ENCODE measurements around the gene SLC2A1.
"Not testable (repeated sequence)": the region's sequence is repeated elsewhere in the genome, so short reads cannot be mapped to it uniquely, and the experiment has no call there.

SLC2A1 gene

DNA sequence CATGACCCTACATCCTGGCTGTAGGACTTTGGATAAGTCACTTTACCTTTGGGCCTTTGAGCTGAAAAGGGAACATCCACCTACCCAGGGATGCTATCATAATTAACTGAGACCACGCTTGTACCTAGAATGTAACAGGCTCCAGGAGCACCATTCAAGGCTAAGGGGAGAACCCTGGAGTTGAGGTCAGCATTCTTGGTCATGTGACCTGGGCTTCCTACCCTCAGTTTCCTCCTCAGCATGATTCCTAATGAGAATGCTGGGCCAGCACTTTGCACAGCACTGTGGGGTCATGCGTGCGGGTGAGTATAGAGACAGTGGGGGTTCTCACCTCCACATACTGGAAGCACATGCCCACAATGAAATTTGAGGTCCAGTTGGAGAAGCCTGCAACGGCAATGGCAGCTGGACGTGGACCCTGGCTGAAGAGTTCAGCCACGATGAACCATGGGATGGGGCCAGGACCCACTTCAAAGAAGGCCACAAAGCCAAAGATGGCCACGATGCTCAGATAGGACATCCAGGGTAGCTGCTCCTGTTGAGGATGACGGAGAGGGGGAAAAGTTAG is 31.3 kb downstream of the SLC2A1 start:
- no peak for DNase-seq

DNA sequence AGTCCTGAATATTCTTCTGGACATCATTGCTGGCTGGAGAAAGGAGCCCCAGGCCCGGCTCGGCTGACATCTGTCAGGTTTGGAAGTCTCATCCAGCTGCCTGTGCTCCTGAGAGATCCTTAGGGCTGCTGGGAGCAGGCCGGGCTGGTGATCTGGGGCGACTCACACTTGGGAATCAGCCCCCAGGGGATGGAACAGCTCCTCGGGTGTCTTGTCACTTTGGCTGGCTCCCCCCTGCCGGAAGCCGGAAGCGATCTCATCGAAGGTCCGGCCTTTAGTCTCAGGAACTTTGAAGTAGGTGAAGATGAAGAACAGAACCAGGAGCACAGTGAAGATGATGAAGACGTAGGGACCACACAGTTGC is 31.8 kb downstream of the SLC2A1 start:
- no peak for DNase-seq

GRCh38 chr1:42926235-42926878 is 32.3 kb downstream of the SLC2A1 start:
- DNase-seq, result no peak

- DNase-seq, result peak; percentile 72
Measured at GRCh38 chr1:42924851-42925760, 33.6 kb downstream of the SLC2A1 start.

GRCh38 chr1:42924082-42924850 is 34.4 kb downstream of the SLC2A1 start:
- peak; percentile 99 for DNase-seq

GRCh38 chr1:42923367-42924081 is 35.1 kb downstream of the SLC2A1 start:
- DNase-seq, result peak; percentile 80

GRCh38 chr1:42922687-42923366 is 35.8 kb downstream of the SLC2A1 start:
- DNase-seq, result peak; percentile 95

GRCh38 chr1:42921769-42922168 is 36.9 kb downstream of the SLC2A1 start:
- no peak for DNase-seq

- not testable (repeated sequence) for DNase-seq
Measured at GRCh38 chr1:42919651-42920050, 39.0 kb downstream of the SLC2A1 start.

DNA sequence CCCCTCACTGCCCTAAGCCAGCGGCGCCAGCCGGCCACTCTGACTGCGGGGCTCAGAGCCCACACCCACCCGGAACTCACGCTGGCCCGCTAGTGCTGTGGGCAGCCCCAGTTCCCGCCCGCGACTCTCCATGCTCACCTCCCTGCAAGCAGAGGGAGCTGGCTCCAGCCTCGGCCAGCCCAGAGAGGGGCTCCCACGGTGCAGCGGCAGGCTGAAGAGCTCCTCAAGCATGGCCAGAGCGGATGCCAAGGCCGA is 41.5 kb downstream of the SLC2A1 start:
- DNase-seq, result no peak

- DNase-seq, result no peak
Measured at GRCh38 chr1:42915456-42915855, 43.2 kb downstream of the SLC2A1 start.

DNA sequence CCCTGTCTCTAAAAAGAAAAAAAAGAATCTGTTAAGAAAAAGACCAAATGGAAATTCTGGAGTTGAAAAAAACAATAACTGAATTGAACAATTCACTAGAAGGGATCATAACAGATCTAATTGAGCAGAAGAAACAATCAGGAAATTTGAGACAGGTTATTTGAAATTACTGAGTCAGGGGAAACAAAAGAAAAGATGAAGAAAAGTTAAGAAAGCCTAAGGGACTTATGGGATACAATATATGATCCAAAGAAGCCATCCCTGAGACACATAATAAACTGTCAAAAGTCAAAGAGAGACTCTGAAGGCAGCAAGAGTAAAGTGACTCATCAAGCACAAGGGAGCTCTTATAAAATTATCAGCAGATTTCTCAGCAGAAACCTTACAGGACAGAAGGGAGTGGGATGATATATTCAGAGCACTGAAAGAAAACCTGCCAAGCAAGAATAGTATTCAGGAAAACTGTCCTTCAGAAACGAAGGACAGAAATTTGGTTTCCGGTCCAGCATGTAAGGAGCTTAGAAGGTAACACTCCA is 44.5 kb downstream of the SLC2A1 start:
- no peak for DNase-seq

- DNase-seq, result peak; percentile 80
Measured at GRCh38 chr1:42913426-42914091, 45.1 kb downstream of the SLC2A1 start.

DNA sequence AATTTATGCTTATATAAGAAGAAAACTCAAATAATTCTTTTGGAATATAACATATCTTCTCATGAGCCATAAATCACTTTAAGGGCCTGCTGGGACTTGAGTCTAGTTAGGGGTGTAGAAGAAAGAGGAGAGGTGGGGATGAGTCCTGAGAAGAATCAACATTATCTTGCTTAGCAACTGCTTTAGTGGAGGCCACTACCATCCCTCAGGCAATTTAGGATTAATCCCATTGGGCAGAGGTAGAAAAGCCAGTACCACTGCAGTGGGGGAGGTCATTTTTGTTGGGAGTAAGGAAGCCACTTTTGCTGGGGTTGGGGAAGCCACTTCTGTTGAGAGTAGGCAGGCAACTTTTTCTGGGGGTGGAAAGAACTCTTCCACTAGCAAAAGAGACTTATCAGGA is 47.7 kb downstream of the SLC2A1 start:
- peak; percentile 25 for DNase-seq

DNA sequence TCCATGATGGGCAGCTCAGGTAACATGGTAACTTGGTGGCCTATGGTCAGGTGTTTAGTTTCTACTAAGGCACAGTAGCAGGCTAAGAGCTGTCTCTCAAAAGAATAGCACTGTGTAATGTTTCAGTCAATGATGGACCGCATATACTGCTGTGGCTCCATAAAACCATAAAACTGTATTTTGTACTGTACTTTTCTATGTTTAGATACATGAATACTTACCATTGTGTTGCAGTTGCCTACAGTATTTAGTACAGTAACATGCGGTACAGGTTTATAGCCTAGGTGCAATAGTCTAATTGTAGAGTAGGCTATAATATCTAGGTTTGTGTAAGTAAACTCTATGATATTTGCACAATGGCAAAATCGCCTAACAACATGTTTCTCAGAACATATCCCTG is 50.6 kb downstream of the SLC2A1 start:
- no peak for DNase-seq

DNA sequence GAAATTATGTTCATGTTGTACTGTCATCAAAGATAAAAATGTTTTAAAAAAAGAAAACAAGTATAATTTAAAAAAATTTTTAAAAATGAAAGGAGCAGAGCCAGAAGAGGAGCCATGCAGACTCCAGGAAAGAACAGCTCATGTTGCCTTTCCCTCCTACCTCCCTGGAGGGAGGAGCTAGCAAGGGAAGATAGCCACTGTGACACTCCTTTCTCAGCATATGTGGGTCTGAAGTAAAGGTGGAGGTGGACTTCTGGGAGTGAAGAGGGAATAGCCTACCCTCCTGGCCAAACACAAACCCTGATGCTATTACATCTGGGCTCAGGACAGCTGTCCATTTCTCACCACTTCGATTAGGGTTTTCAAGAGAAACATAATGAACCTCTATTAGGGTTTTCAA is 54.2 kb downstream of the SLC2A1 start:
- DNase-seq, result no peak

DNA sequence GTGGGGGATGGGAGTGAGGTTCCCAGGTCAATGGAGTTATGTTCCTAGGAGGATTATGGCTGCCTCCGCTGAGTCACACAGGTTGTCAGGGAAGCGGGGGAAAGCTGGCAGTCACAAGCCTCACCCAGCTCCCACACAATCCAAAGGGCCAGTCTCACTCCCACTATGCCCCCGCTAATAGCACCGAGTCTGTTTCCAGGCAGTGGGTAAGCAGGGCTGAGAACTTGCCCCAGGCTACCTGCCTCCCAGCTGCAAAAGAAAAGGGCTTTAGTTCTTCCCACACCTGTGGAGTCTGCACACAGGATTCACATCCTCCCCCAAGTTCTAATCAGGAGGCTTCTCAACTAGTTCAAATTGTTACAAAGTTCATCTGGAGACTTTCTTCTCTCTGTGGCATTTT is 58.7 kb downstream of the SLC2A1 start:
- peak; percentile 25 for DNase-seq

GRCh38 chr1:42891465-42892138 is 67.1 kb downstream of the SLC2A1 start:
- no peak for DNase-seq

DNA sequence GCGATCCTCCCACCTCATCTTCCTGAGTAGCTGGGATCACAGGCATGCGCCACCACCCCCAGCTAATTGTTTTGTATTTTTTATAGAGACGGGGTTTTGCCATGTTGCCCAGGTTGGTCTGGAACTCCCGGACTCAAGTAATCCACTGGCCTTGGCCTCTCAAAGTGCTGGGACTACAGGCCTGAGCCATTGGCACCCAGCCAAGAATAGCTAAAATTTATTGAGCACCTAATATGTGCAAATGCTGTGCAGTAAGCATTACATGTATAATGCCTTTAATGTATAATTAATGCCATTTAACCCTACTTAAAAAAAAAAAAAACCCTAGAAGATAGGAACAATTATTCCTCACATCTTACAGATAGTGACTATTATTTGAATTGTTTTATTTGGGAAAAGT is 69.4 kb downstream of the SLC2A1 start:
- DNase-seq, result no peak

DNA sequence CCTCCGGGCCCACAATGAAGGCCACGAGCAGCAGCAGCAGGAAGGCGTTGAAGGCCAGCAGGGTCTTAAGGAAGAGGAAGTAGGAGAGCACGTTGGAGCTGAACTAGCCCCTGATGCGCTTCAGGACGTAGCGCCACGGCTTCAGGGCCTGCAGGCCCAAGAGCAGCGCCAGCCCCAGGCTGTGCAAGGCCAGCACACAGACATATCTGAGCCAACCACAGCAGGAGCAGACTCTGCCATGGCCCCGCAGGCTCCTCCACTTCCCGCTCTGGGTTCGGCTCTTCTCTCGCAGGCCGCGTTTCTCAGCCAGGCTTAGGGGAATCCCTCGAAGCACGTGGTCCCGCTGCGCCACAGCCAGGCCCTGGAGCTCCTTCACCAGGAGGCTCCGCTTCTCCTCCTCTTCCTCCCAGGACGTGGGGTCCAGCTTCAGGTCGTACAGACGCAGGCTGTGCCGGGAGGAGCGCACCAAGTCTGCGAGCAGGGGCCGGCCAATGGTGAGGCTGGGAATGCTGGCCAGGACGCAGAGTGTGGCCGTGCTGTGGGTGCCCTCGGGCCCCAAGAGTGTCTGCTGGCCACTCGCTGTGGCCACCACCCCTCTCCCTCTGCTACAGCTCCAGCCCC is 70.5 kb downstream of the SLC2A1 start:
- DNase-seq, result no peak
